Erythroblast (primary cell): Measurements from ENCODE around the gene KCNK16.

Experiments
- DNase-seq, 2 experiments: peaks; one replicate each; lab custom pipeline; 2025; lab: John Stamatoyannopoulos, UW
- GATA1 ChIP-seq: IDR thresholded peaks from 2 replicates; pipeline ENCODE4 v1.6.1; 2011; ENCODE audit warnings: low read depth, mild to moderate bottlenecking, control low read depth, low read length, moderate library complexity
- POLR2A ChIP-seq: IDR thresholded peaks from 2 replicates; pipeline ENCODE4 v1.6.1; 2011; ENCODE audit warnings: mild to moderate bottlenecking, low read length

Gene KCNK16

DNA sequence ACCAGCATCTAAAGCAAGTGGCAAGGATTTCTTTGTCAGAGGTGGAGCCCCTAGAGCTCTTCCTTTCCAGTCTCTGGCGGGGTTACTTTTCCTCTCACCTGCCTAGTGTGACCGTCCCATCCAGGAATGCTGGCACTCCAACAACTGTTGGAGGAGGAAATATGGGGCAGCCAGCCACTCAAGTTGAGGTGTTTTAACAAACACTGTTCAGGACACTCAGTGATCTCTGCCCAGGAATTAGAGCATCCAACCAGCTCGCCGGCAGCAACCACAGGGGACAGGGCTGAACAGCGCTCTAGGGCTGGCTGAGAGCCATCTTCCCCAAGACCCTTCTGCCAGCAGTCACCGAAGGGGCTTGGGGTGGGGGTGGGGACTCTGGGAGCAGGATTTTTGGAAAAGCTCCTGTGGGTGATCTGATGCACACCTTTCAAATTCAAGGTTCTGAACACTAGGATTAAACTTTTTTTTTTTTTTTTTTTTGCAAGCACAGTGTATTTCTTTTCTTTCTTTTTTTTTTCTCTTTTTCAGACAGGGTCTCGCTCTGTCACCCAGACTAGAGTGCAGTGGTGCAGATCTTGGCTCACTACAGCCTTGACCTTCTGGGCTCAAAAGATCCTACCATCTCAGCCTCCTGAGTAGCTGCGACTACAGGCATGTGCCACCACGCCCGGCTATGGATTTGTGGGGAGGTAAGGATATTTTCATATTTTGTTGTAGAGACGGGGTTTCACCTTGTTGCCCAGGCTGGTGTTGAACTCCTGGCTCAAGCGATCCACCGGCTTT is 28.4 kb upstream of the KCNK16 start:
- TF ChIP-seq GATA1 (no peak), POLR2A (no peak)
- DNase-seq, result no peak

DNA sequence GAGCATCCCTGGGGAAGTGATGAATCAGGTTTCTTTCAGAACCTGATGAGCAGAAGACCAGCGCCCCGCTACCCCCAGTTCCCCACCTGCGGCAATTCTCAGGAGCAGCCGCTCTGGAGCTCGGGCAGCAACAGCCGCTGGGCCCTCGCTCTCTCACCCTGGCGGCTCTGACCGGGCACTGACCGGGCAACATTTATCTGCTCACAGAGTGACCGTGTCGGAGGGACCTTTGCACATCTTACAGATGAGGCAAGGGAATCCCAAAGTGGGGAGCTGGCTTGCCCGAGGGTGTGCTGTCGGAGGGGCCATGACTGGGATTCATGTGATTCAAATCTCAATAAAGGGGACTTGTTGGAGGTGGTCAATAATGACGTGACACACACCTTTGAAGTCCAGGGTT is 26.2 kb upstream of the KCNK16 start:
- no peak for DNase-seq
- no peak for TF ChIP-seq GATA1
- no peak for TF ChIP-seq POLR2A

DNA sequence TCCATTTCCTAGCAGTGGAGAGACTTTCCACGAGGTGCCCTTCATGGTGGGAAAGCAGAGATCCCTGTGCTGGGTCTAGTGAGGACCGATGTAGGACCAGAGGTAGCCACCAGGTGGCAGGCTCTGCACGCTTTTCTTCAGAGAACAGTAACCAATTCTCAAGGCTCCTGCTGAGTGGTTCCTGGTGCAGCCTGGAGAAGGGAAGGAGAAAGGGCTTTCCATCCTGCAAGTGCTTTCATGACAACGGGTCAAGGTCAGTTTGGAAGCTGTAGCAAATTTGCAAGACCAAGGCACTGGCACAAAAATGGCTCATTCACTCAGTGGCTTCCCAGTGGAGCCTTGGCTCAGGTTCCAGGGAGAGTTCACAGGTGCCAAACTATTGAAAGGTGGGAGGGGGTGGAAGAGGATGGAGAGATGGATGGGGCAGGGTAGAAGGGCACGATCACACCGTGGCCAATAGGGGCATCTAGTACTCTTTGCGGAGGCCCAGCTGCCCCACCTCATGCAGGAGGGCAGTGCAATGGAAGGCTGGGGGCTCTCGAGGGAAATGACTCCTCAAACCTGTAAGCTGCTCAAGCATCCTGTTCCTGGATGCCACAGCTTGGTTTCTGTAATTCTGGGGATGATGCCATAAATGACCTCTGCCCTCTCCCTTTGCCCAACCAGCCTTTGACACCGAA is 25.5 kb upstream of the KCNK16 start:
- no peak for TF ChIP-seq GATA1
- no peak for TF ChIP-seq POLR2A
- DNase-seq, result peak; percentile 29 to 60

DNA sequence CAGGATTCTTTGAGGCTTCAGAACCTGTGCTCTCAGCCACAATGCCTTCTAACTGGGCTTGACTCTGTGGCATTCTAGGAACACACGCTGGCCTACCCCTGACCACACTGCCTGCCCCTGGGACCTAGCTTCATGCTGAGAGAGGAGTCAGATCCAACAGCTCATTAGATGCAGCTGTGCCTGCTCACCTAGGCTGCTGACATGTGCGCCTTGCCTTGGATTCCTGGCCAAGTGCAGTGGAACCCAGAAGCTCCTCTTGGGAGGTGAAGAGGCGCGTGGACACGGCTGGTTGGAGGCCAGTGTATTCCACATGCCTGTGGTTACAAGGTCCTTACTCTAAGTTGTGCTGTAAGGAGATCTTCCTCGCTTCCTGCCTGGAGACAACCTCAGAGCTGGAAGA is 24.7 kb upstream of the KCNK16 start:
- no peak for DNase-seq
- no peak for TF ChIP-seq GATA1
- no peak for TF ChIP-seq POLR2A

DNA sequence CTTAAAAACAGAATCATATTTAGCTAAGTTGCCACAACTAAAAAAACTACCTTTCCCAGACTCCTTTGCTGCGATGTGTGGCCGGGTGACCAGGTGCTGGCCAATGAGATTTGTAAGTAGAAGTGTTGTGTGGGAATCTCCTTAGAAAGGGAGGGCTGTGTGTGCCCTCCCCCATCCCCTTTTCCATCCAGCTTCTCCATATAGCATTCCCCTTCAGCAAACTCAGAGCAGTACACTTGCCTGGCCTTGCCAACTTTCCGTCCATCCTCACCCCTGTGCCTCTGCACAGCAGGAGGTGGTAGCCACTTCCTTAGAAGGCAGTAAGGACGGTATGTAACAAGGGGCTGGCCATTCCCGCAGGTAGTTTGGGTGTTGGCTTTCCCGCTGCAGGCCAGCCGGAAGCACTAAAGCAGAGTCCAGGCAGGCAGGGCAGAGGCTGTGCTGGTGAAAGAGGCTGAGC is 22.3 kb upstream of the KCNK16 start:
- no peak for TF ChIP-seq GATA1
- no peak for TF ChIP-seq POLR2A
- no peak for DNase-seq

DNA sequence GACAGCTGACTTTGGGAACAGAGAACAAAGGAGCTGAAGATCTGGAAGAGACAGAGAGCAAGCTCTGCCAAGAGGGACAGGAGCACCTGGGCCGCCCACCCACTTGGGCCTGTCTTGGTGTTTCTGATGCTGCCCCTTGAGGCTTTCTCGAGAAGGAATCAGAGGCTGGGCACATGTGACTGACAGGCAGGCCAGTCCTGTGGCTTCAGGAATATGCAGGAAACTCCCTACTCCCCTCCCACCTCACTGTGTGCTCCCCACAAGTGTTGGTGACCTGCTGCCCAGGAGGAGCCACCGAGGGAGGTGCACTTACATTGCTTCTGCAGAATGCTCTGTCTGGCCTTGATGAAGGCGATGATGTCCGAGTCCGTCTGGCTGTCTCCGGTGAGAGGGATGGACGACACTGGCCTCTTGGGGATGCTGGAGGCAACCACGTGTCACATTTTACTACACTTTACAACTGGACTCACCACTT is 20.9 kb upstream of the KCNK16 start:
- no peak for DNase-seq

DNA sequence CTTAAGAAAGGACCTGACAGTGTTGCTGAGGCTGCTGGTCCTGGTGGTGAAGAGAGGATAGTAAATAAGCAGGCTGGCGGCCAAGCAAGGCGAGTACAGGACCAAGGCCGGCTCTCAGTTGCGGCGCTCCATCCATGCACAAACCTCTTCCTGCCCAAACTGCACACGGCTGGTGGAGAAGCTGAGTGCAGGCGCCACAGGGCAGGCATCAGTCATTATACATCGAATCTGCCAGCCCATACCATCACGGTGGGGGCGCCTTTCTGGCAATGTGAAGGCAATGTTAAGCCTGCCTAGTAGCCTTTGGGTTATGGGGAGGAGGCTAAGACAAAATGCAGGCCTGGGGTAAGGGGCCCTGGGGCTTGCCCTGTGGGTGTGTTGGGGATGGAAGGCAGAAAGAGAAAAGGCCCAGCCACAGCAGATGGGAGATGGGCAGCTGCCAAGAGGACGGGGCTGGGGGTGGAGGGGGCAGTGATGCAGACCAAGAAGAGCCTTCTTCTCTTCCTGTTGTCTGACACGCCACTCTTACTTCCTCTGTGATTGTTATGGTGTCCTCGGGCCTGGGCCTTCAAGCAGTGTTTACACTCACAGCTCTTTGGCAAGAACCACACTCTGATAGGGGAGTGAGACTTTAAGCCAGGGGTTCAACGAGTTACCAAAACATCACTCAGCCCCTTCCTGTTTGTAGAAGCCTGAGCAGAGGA is 20.3 kb upstream of the KCNK16 start:
- TF ChIP-seq POLR2A (no peak), GATA1 (no peak)
- no peak for DNase-seq

More for the DNA sequence above, 20.9 kb upstream of the KCNK16 start:
- TF ChIP-seq GATA1, result no peak
- no peak for TF ChIP-seq POLR2A

DNA sequence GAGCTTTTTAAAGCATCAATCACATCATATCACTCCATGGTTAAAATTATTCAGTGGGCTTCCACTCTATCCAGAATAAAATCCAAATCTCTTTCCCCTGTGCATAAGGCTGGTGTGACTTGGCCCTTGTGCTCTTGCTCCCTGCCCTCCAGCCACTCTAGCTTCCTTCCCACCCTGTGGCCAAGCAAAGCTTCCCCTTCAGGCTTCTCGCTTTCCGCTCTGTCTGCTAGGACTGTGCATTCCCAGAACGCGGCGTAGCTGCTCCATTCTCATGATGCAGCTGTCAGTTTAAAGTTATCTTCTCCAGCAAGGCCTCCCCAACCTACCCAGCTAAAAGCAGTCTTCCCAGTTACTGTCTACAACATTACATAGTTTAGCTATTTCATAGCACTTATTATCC is 19.4 kb upstream of the KCNK16 start:
- TF ChIP-seq POLR2A (no peak), GATA1 (no peak)

DNA sequence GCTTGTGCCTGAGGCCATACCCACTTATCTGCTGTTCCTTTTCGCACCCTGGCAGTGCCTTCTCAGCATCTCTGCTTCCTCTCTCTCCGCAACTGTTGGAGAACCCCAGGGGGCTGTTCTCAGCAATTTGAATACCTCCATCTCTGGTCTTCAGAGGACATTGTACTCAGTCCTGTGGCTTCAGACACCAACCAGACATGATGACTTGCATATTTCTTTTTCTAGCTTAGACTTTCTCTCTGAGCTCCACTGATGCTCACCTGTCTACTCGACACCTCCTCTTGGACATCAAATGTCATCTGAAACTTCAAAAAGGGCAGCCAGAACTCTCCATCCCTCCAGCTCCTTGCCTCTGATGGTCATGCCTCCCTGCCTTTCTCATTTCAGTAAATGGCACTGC is 18.9 kb upstream of the KCNK16 start:
- no peak for TF ChIP-seq POLR2A
- TF ChIP-seq GATA1, result no peak
- DNase-seq, result no peak

More for the DNA sequence above, 19.4 kb upstream of the KCNK16 start:
- DNase-seq, result no peak

DNA sequence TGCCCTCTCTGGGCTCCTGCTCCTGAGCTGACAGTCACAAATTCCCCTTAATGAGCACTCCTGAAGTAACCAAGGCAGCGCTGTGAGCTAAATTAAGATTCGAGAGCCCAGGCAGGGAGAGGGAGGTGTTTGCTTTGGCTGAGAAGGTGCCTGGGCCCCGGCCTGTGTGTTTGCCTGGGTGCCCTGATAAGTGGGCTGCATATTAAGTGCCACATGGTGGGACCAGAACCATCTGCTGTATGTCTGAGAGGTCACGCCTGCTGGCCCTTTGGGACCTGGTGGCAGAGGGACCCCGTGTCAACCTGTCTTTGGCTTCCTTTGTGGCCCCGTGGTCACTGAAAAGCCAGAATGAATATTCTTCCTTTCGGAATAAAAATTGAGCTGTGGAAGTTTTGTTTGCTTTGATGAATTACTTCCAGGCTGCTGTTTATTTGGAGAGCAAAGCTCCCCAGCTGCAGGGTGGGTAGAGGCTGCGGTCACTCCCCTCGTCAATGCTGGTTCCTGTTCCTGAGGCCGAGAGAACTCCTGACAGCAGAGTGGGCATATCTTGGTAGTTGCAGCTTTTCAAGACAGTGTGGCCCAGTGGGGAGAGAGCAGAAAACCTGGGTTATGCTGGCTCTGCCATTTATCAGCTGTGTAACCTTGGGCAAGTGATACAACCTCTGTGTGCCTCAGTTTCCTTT is 17.5 kb upstream of the KCNK16 start:
- TF ChIP-seq POLR2A, result no peak
- no peak for TF ChIP-seq GATA1
- DNase-seq, result no peak

DNA sequence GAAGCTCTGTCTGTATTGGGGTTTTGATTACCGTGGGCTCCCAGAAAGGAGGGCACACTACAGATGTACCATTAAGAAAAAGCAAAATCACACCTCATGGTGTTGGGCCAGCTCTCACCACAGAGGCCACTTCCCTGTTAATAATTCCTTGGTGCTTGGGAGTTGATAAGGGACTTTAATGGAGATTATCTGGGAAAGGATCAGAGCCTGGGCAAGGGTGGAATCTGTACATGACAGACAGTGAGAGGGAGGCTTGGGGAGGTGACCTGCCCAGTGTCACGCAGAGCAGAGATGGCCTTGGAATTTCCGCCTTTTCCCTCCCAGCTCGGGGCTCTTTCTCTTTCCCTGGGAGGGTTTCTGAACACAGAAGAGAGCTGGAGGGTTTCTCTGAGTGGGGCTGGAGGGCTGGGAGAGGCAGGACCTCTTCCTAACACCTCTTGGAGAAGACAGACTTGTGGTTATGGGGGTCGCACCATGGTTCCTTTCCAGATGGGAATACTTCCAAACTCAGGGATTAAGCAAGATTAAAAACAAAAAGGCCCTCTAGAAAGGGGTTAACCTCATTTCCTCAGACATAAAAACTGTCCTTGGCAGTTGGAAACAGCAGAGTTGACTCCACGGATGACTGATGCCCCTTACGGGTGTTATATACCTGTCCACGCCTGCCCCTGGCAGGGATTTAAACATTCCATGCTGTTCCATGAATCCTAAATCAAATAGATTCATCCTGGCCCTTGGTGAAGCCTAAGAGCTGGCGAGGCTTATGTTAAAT is 16.8 kb upstream of the KCNK16 start:
- no peak for DNase-seq
- TF ChIP-seq GATA1 (no peak), POLR2A (no peak)

DNA sequence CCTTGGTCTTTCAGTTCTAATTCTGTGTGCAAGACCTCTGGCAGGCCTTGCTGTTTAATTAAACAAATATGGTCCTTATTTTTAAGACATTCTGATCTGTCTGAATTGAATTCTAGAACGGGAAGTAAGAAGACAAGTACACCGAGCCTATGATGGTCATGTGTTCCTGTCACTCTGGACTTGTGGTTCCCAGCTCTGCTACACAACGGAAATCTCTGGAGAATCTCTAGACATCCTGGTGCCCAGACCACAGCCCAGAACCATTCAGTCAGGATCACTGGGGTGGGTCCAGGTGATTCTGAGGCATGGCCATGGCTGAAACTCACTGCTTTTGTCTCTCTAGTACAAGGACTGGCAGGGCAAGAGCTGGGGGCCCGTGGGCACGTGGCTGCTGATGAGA is 15.9 kb upstream of the KCNK16 start:
- no peak for TF ChIP-seq GATA1
- TF ChIP-seq POLR2A, result no peak
- DNase-seq, result no peak

DNA sequence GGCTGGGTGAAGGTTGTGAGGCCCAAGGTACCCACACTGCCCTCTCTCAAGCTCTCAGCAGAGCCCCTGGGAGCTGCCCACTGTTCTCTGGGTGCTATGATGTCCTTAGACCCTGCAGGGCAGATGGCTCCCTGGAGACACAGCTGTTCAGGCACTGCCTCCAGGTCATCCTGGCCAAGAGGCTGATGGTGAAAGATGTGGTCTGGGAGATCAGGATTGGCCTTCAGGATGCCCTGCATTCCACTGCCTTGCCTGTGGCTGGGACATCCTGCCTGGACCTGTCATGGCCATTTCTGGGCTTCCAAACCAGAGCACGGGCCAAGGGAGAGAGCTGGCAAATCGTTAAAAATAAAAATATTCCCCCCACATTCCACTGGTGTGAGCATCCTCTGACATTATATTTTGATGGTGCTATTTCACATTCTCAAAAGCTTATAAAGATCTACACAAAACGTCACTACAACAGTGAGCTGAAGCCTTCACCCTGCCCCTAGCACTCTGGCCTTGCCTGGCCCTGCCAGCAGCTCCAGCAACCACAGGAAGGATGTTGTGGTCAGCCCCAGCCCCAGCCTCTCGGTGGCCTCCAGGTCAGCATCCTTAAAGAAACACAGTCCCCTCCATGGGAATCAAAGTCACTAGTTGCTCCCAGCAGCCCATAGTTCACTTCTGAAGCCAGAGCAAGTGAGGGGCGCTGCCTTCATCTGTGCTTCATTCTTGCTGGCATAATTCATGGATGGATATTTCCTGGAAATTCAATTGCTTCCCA is 13.5 kb upstream of the KCNK16 start:
- no peak for DNase-seq
- TF ChIP-seq GATA1, result no peak
- TF ChIP-seq POLR2A, result no peak
